H1 (cell line): ENCODE results near the gene TSN. TPM values are rescaled to one million over a fixed set of nuclear protein-coding genes. Genes with fewer than 3 reads are reported as not detected.
A peak's percentile ranks its signal among the peaks of the same experiment; 100 is the strongest.

ENCODE experiments used
- BACH1 ChIP-seq: IDR thresholded peaks from 2 replicates; pipeline ENCODE4 v1.6.1; 2012; ENCODE audit warnings: low read length, improper control_type of control experiment
- BRCA1 ChIP-seq: IDR thresholded peaks from 2 replicates; pipeline ENCODE4 v1.6.1; 2012; ENCODE audit warnings: low read depth, low read length, improper control_type of control experiment
- PHF8 ChIP-seq: fragments of 200-600 bp; sonication (generic); conservative IDR thresholded peaks from 2 replicates; pipeline ENCODE4 v1.7.1; 2012; ENCODE audit warnings: low read depth, mild to moderate bottlenecking, inconsistent platforms, low read length, moderate library complexity
- SP4 ChIP-seq: IDR thresholded peaks from 2 replicates; pipeline ENCODE4 v1.6.1; 2012; ENCODE audit warnings: low read length, inconsistent platforms
- SUZ12 ChIP-seq: fragments of 200-600 bp; sonication (generic); IDR thresholded peaks from 2 replicates; pipeline ENCODE4 v1.6.1; 2012; ENCODE audit warnings: mild to moderate bottlenecking, inconsistent platforms, low read length, moderate library complexity, mixed read lengths
- polyA plus RNA-seq, 7 experiments: library from polyadenylated mRNA; depleted of rRNA in 3 of 7; stranded (reverse) in 5 of 7; unstranded in 2 of 7; fragments of >200 nt in 5 of 7; fragments of 200-250 nt in 2 of 7; gene quantifications; 1 replicate in 5 of 7; 2 replicates in 1 of 7; 4 replicates in 1 of 7; pipeline versions ENCODE4 v1.2.1 to v1.2.3, GENCODE V29; 2011 to 2013; ENCODE audit warnings: missing spikeins in 2 of 7, mixed read lengths in 2 of 7
- total RNA-seq: library from RNA; stranded (reverse); fragmentation: NEBNext Ultra II Directional; extraction: Animal tissue kit (Norgen Biotek cat#: 25700); gene quantifications from 2 replicates; pipeline ENCODE4 v1.2.1, GENCODE V29; 2021

TSN gene
- total and polyA plus RNA-seq, 2 of the 8 experiments (the other 6 are each of a cell fraction or from before 2014, with no cell fraction given), result 44.4 to 96.1 TPM

DNA sequence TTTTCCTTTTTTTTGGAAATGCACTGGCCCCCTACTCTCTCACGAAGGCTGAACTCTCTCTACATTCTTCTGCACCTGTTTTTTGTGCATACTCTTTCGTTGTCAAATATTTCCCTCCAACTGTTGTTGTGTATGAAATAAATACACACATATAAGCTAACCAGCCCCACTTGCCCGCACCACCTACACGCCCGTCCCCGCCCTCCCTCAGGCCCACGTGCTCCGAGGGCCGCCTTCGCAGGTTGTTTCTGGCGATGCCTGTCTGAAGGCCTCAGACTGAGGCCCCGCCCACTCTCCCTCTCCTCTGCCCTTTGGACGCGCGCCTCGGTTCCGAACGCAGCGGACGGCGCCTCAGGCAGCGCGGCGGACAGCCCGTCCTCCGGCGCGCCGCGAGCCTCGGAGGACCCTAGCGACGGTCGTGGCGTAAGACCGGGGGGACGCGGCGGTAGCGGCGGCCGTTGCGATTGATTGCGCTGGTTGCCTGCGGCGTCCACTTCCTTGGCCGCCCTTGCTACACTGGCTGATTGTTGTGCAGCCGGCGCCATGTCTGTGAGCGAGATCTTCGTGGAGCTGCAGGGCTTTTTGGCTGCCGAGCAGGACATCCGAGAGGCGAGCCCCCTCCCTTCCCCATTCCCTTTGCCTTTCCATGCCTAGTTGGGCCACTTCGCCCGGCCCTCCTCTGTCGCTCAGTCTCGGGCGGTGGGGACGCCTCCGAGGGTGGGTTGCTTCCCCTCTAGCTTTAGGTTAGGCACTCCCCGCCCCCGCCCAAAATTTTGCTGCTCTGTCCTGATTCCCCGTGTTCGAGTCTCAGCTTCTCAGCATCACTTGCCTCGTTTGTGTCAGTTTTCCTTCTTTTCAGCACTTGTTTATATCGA lies at the start of gene TSN (continued):
- TF ChIP-seq SP4, result peak; percentile 99
- no peak for TF ChIP-seq BRCA1
- TF ChIP-seq PHF8, result peak; percentile 87
- no peak for TF ChIP-seq SUZ12
- TF ChIP-seq BACH1, result no peak
